Islet of Langerhans (tissue), 1 donor: ENCODE results near the gene UROD.
"Not testable (repeated sequence)": the region's sequence is repeated elsewhere in the genome, so short reads cannot be mapped to it uniquely, and the experiment has no call there.

Source experiments
- FAIRE-seq: peaks from one replicate; lab custom pipeline; 2011; peaks lifted over from hg19 to GRCh38; lab: Jason Lieb, UNC

UROD gene

DNA sequence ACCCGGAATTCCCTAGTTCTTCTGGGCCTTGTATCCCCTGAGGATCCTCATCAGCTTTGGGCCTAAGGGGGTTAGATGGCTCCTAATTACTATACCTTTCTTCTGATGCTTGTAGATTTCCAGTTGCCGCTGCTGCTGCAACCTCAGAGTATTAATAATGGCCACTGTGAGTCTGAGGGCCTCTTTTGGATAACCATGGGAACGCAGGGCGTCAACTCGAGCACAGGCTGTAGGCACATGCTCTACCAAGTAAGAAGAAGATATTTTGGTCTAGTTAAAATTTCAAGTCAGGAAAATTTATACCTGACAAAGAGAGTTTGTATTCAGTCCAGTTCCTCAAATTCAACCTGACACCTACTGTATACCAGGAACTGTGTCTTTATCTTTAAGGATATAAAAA lies 28.2 kb downstream of the UROD start:
- FAIRE-seq, result no peak

DNA sequence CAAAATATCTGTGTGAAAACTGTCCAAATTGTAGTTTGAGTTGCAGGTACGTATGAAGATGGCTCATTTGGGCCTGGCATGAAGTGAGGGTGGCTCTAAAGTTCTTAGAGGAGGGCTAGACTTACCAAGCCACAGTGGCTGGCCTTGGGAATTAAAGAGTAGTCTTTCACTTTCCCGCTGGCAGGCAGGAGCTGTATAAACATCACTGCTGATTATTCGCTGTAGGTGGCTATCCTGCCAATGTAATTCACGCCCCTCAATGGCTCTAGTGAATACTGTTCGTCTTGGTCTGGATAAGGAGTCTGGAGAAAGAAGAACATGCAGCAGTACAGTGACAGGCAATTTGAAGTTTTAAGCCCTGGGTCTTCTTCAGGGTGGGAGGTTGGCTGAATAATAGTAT lies 31.0 kb downstream of the UROD start:
- no peak for FAIRE-seq

- no peak for FAIRE-seq
These were observed 32.9 kb downstream of the UROD start for GRCh38 chr1:45044916-45045315.

DNA sequence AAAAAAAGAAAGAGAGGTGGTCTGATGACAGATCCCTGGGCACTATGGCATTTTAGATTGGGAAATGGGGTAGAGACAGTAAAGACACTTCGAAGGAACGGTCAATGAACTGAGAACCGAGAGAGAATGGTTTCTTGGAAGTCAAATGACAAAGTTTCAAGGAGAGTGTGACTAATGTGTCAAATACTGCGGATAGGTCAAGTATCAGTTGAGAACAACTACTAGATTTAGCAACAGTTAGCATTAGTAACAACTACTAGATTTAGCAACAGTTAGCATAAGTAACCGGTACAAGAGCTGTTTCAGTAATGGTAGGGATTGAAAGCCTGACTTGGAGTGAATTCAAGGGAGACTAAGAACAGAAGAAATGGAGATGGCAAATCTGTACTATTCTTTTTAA lies 35.0 kb downstream of the UROD start:
- FAIRE-seq, result no peak

DNA sequence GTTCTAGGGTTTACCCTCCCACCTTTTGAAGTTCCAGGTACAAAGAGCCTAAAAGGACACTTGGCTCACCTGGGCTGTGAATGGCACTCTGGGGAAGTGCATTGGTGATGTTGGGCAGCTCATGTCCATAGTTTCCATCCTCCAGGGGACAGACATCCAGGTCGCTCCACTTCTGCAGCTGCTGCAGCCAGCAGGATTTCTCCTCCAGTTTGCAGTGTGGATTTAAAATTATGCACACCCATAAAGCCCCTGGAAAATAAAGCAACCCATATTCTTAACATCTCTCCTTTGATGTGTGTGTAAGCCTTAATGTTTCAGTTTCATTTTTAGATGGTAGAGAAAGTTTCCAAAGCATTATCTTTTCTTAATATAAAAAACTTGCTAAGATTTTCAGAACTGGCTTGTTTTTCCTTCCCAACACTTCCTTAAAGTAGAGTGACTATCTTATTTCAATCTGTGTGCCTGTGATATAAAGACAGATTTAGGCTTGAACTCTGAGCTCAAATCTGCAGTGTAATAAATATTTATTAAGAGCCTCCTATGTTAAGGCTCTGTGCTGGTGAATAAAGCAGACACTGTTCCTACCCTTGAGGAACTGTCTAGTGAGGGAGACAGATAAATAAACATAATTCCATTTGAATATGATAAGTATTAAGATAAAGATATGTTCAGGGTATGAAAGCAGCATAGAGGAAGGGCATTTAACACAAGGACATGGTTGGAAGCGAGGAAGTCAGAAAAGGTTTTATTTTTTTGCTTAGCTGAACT lies 39.1 kb downstream of the UROD start:
- FAIRE-seq, result no peak

DNA sequence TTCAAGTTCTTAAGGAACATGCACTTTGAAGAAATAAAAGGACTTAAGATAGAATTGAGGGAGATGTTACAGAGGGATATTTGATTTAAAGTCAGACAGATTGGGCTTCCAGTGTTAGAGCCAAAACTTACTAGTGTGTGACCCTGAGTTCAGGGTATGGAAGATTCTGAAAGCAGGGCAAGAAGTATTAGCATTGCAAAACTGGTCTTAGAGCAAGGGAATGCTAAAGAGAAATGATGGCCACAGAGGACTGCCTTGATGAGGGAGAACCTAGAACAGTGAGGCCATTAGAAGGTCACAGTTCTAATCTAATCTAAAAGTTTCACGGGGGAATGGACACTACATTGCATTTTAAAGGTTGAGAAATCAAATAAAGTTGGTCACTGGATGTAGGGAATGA lies 45.5 kb downstream of the UROD start:
- FAIRE-seq, result no peak

GRCh38 chr1:45059829-45060228 lies 47.8 kb downstream of the UROD start:
- no peak for FAIRE-seq

GRCh38 chr1:45062463-45062862 lies 50.4 kb downstream of the UROD start:
- FAIRE-seq, result not testable (repeated sequence)

GRCh38 chr1:45065083-45065482 lies 53.0 kb downstream of the UROD start:
- no peak for FAIRE-seq
